Epidermal melanocyte (primary cell): ENCODE data around the gene GLRX5.

Experiments used
- DNase-seq: peaks from one replicate; pipeline ENCODE4 v3.0.0; 2011; ENCODE audit warnings: low spot score; ENCODE audit not compliant: insufficient read length

GLRX5 gene

GRCh38 chr14:95534299-95535225, at the start of gene GLRX5:
TSS of gene GLRX5 (plus strand) at chr14:95535050. CDS start at chr14:95535090, 40 bp downstream.
- peak; percentile 99 for DNase-seq

- DNase-seq = no peak
Measured at GRCh38 chr14:95485222-95485819, 49.5 kb upstream of the GLRX5 start.

- no peak for DNase-seq
Measured at GRCh38 chr14:95486875-95487668, 47.8 kb upstream of the GLRX5 start.

DNA sequence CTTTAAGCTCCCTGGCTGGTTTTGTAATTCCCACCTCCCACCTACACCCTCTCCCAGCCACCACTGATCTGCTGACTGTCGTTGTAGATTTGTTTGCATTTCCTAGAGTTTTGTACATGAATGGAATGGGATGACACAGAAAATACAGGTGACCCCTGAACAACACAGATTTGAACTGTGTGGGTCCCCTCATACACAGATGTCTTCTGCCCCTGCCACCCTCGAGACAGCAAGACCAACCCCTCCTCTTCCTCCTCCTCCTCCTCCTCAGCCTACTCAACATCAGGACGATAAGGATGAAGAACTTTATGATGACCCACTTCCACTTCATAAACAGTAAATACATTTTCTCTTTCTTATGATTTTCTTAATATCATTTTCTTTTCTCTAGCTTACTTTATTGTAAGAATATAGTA, 47.2 kb upstream of the GLRX5 start:
- no peak for DNase-seq

DNA sequence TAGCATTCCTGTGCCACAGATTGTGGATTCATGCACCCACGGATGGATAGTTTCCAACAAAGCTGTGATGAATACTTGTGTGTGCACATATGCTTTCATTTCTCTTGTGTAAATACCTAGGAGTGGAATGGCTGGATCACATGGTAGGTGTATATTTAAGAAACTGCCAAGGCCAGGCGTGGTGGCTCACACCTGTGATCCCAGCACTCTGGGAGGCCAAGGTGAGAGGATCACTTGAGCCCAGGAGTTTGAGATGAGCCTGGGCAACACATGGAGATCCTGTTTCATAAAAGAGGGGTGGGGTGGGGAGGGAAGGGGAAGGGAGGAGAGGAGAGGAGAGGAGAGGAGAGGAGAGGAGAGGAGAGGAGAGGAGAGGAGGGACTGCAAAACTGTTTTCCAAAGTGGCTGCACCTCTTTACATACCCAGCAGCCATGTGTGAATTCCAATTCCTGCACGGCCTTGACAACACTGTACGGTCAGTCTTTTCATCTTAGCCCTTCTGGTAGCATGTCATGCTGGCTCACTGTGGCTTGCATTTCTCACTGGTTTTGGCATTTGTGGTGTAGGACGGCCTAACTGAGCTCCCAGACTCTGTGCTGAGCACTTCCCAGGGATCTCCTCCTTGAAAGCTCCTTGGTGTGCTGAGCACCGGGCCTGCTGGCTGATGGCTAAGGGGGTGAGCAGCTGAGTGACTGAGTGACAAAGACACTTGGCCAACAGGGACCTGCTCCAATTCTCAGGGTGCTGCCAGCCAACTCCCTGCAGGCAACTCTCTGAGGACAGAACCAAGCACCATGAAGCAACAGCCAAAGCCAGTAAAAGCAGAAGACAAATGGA, 46.3 kb upstream of the GLRX5 start:
- DNase-seq = no peak

DNA sequence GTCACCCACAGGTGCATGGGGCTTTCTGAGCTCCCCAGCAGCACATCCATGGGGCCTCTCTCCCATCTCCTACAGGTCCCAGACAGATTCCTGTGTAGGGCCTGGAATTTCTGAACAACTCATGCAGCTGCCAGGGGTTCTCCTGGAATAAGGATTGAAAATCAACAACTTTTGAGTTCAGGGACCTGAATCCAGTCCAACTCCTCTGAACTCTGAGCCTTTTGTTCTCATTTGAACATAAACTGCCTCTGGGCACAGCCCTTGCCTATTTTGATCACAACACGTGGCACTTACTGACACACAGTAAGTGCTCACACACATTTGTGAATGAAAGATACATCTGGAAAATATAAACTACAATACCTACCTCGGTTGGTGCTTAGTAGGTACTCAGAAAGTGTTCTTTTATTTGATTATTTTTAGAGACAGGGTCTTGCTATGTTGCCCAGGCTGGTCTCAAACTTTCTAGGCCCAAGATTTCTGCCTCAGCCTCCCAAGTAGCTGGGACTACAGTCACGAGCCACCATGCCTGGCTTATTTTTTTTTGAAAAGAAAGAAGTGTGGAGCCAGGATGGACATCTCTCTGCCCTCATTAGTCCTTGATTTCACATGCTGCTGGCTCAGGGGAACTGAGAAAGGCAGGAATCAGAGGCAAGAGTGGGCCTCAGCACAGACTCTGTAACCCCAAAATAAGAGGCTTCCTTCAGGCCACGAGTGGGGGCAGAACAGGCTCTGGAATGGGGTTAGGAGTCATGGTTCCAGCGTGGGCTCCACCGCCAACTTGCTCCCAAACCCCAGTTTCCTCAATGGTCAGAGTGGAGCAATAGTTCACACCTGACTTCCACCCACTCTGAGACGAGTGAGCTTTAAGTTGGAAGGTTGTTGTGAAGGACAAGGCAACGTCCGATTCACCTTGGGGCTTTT, 45.4 kb upstream of the GLRX5 start:
- DNase-seq = no peak

GRCh38 chr14:95490138-95490509, 44.7 kb upstream of the GLRX5 start:
- DNase-seq = no peak

DNA sequence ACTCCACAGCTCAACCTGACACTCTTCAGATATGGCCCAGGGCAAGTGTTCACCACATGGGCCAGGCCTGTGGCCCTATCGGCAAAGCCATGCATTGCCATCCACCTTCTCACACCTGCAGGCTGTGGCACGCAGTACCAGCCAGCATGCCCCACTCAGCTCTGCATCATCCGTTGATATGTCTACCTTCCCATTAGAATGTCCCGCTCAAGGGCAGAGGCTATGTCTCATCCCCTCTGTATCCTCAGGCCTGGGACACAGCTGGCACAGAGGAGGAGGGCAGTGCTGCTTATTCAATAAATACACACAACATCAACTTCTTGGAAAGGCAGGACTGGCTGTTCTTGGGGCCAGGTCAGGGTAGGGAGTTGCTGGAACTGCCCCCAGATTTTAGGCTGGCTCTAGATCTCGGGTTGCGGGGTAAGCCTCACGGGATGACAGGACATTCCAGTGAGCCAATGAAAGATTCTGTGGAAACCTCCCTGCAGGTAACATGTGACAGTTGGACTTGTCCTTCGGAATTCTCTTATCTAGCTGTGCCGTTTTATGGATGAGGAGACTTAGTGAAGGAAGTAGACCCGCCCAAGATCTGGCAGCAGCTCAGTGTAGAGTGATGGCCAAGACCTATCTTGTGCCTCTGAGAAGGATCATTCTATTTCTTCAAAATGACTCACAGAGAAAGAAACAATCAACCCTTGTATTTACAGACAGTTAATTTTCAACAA, 44.0 kb upstream of the GLRX5 start:
- DNase-seq = no peak

DNA sequence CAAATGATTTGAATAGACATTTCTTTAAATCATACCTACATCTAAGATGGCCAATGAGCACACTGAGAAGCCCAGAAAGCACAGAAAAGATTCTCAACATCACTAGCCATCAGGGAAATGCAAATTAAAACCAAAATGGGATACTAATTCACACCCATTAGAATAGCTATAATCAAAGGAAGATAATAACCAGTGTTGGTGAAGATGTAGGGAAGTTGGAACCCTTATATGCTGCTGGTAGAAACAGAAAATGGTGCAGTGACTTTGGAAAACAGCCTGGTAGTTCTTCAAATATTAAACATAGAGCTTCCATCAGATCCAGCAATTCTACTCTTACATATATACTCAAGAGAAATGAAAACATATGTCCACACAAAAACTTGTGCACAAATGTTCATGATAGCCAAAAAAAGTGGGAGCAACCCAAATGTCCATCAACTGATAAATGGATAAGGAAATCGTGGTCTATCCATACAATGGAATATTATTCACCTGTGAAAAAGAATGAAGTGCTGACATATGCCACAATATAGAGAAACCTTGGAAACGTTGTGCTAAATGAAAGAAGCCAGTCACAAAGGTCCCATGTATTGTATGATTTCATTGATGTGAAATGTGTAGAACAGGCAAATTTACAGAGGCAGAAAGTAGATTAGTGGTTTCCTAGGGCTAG, 42.8 kb upstream of the GLRX5 start:
- DNase-seq = no peak

- DNase-seq = no peak
Measured at GRCh38 chr14:95493503-95493902, 41.3 kb upstream of the GLRX5 start.

GRCh38 chr14:95493976-95494375, 40.9 kb upstream of the GLRX5 start:
- no peak for DNase-seq

DNA sequence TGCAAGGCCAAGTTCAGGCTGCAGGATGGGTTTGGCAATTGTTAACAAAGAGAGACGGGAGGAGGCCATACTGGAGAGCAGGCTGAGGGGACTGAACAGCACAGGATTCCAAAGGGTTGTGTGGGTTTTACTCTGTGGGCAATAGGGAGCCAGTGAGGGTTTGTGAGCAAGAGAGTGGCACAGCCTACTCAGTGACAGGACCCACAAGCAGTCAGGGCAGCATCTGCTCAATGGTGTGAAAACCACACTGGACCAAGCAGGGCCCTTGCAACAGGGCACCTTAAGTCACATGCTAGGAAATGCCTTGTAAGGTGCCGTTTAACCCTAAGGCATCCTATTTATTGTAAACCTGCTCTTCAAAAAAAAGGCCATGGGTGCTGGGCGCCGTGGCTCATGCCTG, 40.4 kb upstream of the GLRX5 start:
- no peak for DNase-seq

GRCh38 chr14:95495076-95495475, 39.8 kb upstream of the GLRX5 start:
- DNase-seq = no peak

DNA sequence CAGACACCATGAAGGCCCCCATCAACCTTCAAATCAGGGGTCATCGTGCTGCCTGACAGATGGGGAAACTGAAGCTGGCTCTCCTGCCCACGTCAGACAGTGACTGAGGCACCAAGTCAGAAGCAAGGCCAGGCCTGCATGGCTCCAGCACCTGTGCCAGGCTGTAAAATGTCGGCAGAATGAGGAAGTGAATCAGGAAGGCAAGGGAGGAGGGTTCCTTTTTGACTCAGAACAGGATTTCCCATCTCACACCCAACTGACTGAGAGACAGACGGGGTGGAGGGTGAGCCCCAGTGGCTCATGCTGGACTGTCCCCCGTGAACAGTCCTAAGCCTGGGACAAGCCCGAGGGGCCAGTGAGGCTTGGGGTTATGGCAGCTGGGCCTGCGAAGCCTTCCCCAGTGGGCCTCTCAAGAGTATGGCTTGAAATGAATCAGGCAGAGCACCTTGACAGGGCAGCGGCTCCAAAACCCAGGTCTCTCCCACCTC, 39.3 kb upstream of the GLRX5 start:
- DNase-seq = no peak

DNA sequence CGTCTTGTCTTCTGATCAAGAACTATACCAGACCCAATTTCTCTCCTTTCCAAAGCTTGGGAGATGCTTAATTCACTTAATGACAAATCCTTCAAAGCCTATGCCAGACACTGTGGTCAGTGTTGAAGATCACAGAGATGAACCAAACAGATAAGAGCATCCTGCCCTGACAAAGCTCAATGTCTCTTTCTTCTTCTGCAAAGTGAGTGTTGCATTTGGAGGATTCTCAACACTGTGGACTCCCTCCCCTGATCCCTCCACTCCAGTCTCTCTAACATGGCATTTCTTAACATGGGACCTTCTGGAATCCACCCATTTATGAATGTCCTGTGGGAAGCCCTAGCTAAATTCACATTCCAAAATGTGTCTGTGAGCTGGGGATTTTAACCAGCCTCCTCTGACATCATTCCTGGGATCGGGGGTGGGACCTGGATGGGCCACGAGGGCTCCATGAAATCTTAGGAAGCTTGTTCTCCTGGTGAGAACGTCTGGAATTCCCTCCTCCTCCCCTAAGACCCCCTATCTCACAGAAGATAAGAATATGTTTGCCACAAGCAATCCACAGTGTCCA, 38.7 kb upstream of the GLRX5 start:
- no peak for DNase-seq

DNA sequence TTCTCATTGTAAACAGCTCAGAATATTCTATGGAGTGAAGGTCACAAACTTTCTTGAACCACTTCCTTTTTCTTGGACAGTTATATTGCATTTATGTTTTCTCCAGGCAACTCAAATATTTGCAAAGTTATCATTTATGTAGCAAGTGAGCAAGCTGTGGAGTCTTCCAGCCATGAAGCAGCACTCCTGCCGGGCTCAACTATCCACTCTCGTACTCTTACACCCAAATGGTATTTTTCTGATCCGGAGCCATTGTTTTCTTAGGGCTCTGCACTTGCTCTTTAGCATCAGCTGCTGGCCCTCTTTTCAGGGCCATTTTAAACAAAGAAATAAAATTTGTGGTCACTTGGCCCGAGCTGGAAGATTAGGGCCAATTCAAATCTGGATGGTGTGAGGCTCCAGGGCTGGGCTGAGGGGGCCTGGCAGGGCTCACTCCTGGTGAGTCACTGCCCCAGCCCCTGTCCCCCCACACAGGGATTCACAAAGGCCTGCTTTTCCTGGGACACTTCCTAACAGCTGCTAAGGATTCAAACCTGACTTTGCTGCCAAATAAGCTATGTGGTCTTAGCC, 38.1 kb upstream of the GLRX5 start:
- no peak for DNase-seq

GRCh38 chr14:95497561-95498011, 37.3 kb upstream of the GLRX5 start:
- DNase-seq = no peak
